GM10266 (cell line): ENCODE measurements around the gene RGS9BP.
A peak's percentile ranks its signal among the peaks of the same experiment; 100 is the strongest.
"Not testable (repeated sequence)": the region's sequence is repeated elsewhere in the genome, so short reads cannot be mapped to it uniquely, and the experiment has no call there.

Experiments used
- DNase-seq: peaks from one replicate; pipeline ENCODE4 v3.0.0; 2012; ENCODE audit errors: extremely low spot score
- CTCF ChIP-seq: IDR thresholded peaks from 2 replicates; pipeline ENCODE4 v1.5.1; 2012; ENCODE audit warnings: mild to moderate bottlenecking, low read depth; ENCODE audit not compliant: control insufficient read depth, insufficient read depth; ENCODE audit errors: missing control alignments

The RGS9BP gene

GRCh38 chr19:32691291-32691951 is 15.8 kb downstream of the RGS9BP start, which contains the start of gene NUDT19:
NUDT19 (plus strand) TSS chr19:32691821; CDS start chr19:32691961, 140 bp downstream.
- peak; percentile 92 for DNase-seq
- TF ChIP-seq CTCF: no peak

- TF ChIP-seq CTCF: no peak
- peak; percentile 82 for DNase-seq
Observed at GRCh38 chr19:32691952-32692726, 16.5 kb downstream of the RGS9BP start.

- TF ChIP-seq CTCF: no peak
- no peak for DNase-seq
Observed at GRCh38 chr19:32692727-32693061, 17.0 kb downstream of the RGS9BP start.

GRCh38 chr19:32693151-32694108 is 17.8 kb downstream of the RGS9BP start:
- not testable (repeated sequence) for DNase-seq

GRCh38 chr19:32694316-32694715 is 18.7 kb downstream of the RGS9BP start:
- DNase-seq: not testable (repeated sequence)

GRCh38 chr19:32694851-32695250 is 19.2 kb downstream of the RGS9BP start:
- not testable (repeated sequence) for DNase-seq

GRCh38 chr19:32695506-32695905 is 19.9 kb downstream of the RGS9BP start:
- not testable (repeated sequence) for DNase-seq

- not testable (repeated sequence) for DNase-seq
Observed at GRCh38 chr19:32696771-32697170, 21.1 kb downstream of the RGS9BP start.

GRCh38 chr19:32700129-32700528 is 24.5 kb downstream of the RGS9BP start:
- DNase-seq: not testable (repeated sequence)

GRCh38 chr19:32702010-32702409 is 26.4 kb downstream of the RGS9BP start:
- no peak for TF ChIP-seq CTCF
- DNase-seq: no peak

- not testable (repeated sequence) for DNase-seq
Observed at GRCh38 chr19:32704006-32704405, 28.4 kb downstream of the RGS9BP start.
